ENCODE data around the gene HRH4. TPM values are rescaled to one million over a fixed set of nuclear protein-coding genes. Genes with fewer than 3 reads are reported as not detected.

HRH4 gene
- total and polyA plus RNA-seq, 2 of the 13 experiments (the other 11 are each of a cell fraction or from before 2014, with no cell fraction given) = not detected

DNA sequence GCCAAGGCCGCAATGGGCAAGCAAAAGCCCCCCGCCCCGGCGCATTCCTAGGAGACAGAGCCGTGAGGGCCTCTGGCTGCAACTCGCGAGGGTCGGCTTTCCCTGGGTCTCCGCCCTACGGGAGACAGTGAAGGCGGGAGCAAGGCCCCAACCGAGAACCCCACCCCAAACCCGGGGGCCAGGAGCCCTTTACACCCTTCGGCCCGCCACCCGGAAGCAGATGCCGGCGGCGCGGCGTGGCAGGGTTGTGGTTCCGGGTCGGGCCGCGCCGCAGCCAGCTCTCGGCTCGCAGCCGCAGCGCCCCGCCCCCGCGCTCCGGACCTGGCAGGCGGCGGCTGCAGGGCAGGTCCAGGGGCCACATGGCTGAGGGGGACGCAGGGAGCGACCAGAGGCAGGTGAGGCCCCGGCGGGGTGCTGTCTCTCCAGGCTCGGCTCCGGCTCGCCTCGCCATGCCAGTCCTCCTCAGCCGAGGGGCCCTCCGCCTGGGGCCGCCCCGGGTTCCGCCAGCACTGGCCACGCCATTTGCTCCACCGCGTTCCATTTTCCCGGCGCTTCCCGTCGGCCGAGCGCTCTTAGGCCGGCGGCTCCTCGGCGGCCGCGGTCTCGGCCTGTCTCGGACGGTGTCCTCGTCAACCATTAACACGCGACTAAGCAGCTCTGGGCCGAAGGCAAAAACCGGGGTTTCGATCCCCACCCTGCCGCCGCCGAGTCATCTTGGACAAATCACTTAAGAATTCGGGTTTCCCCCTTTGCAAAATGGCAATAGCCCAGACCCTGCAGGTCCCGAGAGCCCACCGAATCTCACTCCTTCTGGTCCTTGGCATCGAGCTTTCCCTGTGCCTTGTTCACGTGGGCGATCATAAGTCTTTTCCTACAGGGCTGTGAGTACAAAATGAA lies 33.8 kb upstream of the HRH4 start, which contains the start of gene IMPACT (continued):
- TF ChIP-seq, protein P1, sequence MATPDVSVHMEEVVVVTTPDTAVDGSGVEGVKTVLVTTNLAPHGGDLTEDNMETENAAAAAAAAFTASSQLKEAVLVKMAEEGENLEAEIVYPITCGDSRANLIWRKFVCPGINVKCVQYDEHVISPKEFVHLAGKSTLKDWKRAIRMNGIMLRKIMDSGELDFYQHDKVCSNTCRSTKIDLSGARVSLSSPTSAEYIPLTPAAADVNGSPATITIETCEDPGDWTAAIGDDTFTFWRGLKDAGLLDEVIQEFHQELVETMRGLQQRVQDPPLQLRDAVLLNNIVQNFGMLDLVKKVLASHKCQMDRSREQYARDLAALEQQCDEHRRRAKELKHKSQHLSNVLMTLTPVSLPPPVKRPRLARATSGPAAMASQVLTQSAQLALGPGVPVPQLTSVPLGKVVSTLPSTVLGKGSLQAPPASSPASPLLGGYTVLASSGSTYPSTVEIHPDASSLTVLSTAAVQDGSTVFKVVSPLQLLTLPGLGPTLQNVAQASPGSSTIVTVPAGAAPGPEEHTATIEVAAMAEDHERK (CRISPR knock-in tag; IDR thresholded peaks at IDR 0.05; ENCODE audit: low read depth) = no peak
- no peak for TF ChIP-seq ZBTB3 (CRISPR knock-in tag; IDR thresholded peaks at IDR 0.05; ENCODE audit: borderline replicate concordance, low read depth)
- TF ChIP-seq THAP7 (CRISPR knock-in tag; IDR thresholded peaks at IDR 0.05) = no peak
- TF ChIP-seq, protein P2, sequence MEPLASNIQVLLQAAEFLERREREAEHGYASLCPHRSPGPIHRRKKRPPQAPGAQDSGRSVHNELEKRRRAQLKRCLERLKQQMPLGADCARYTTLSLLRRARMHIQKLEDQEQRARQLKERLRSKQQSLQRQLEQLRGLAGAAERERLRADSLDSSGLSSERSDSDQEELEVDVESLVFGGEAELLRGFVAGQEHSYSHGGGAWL (CRISPR knock-in tag; IDR thresholded peaks at IDR 0.05) = no peak; the same call in 1 of the 2 replicates
- TF ChIP-seq ATF4 (CRISPR knock-in tag; IDR thresholded peaks at IDR 0.05) = no peak
- no peak for TF ChIP-seq ZBTB49 (CRISPR knock-in tag; IDR thresholded peaks at IDR 0.05; ENCODE audit: borderline replicate concordance)
- TF ChIP-seq KDM6A (CRISPR knock-in tag; IDR thresholded peaks at IDR 0.05; ENCODE audit: low read depth) = no peak
- TF ChIP-seq ZNF230 (CRISPR knock-in tag; IDR thresholded peaks at IDR 0.05) = 0 out of 2 replicates have a peak, but pooled peaks have one; percentile 42
- no peak for TF ChIP-seq ZZZ3 (CRISPR knock-in tag; IDR thresholded peaks at IDR 0.05; ENCODE audit: borderline replicate concordance)
- no peak for TF ChIP-seq ZNF703 (CRISPR knock-in tag; IDR thresholded peaks at IDR 0.05; ENCODE audit: borderline replicate concordance)
- TF ChIP-seq RAD21 (CRISPR knock-in tag; IDR thresholded peaks at IDR 0.05) = 0 out of 2 replicates have a peak, but pooled peaks have one; percentile 22
- 0 out of 2 replicates have a peak, but pooled peaks have one; percentile 34 for TF ChIP-seq ZNF530 (CRISPR knock-in tag; IDR thresholded peaks at IDR 0.05; ENCODE audit: low read depth)
- TF ChIP-seq ZEB1 (IDR thresholded peaks at IDR 0.05; ENCODE audit: insufficient replicate concordance, low read depth) = no peak
- TF ChIP-seq ZNF292 (CRISPR knock-in tag; IDR thresholded peaks at IDR 0.05; ENCODE audit: borderline replicate concordance, low read depth) = no peak
- no peak for TF ChIP-seq ZFP90 (CRISPR knock-in tag; IDR thresholded peaks at IDR 0.05; ENCODE audit: borderline replicate concordance)
- TF ChIP-seq ZNF562 (CRISPR knock-in tag; IDR thresholded peaks at IDR 0.05; ENCODE audit: borderline replicate concordance) = no peak; the same call in 1 of the 2 replicates
- peak; percentile 76; the same call in 1 of the 2 replicates for TF ChIP-seq MXD1 (CRISPR knock-in tag; IDR thresholded peaks at IDR 0.05)
- TF ChIP-seq NONO (IDR thresholded peaks at IDR 0.05) = no peak
- TF ChIP-seq NONO (CRISPR knock-in tag; conservative IDR thresholded peaks at IDR 0.05) = no peak
- no peak for TF ChIP-seq PAWR (CRISPR knock-in tag; IDR thresholded peaks at IDR 0.05; ENCODE audit: borderline replicate concordance)
